Umbilical cord (tissue), 2 donors: ENCODE data around the gene WNT7B. TPM values are rescaled to one million over a fixed set of nuclear protein-coding genes. Genes with fewer than 3 reads are reported as not detected.

Source experiments
- DNase-seq: peaks from one replicate; pipeline ENCODE4 v3.0.0-alpha.2; 2015; ENCODE audit warnings: low spot score
- total RNA-seq: library from RNA; depleted of rRNA; stranded (reverse); fragments of >200 nt; gene quantifications from one replicate; pipeline ENCODE4 v1.2.3, GENCODE V29; 2014; ENCODE audit warnings: low replicate concordance; ENCODE audit not compliant: insufficient read depth

Gene WNT7B
- total RNA-seq, 1 donor from 2014 or later, result 7.2 TPM

DNA sequence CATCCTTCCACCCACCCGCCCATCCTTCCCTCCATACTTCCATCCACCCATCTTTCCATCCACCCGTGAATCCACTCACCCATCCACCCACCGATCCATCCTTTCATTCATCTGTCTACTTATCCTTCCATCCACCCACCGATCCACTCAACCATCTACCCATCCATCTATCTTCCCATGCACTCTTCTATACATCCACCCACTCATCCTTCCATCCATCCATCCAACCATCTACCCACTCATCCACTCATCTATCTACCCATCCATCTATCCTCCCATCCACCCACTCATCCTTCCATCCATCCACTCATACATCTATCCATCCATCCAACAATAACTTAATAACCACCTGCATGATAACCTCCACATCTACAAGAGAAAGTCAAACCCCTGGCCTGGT is 47.3 kb downstream of the WNT7B start:
- DNase-seq, result no peak

DNA sequence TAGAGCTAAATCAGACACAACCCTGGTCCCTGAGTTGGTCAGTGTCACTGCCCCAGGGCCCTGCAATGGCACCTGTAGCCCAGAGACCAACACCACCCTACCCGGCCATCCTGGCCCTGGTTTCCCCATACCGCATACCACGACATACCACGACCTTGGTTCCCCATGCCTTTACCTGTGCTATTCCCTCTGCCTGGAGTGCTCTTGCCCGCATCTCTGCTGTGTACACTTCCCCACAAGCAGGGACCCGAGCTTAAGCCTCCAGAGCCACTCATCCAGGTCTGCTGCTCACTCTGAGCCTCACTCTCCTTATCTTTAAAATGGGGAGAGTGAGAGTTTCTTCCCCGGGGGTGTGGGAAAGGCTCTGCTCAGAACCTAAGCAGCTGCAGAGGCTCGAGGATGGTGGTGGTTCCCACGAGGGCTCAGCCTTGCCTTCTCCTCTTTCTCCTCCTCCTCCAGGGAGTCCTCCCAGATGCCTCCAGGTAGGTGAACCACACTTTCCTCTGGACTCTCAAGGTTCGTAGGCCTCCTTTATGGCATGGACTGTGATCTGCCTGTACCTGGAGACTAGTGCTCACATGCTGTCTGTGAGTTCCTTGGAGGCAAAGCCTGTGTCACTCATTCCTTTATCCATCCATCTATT is 48.1 kb downstream of the WNT7B start:
- DNase-seq, result no peak

DNA sequence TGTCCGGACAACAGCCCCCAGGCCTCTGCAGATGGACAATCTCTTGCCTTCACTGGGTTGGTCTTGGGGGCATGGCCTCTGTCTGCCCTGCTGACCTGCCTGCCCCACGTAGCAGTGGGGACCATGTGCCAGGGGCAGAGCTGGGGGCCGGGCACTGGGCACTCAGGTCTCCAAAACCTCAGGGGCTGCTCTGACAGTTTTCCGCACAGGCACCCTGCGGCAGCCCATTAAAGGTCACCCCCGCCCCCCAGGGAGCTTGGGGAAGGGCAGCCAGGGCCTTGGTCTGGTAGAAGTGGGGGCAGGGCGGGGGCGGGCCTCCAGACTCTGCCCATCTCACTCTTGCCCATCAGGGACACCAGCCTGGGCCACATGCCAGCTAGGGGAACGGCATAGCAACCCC is 49.9 kb downstream of the WNT7B start:
- DNase-seq, result no peak

DNA sequence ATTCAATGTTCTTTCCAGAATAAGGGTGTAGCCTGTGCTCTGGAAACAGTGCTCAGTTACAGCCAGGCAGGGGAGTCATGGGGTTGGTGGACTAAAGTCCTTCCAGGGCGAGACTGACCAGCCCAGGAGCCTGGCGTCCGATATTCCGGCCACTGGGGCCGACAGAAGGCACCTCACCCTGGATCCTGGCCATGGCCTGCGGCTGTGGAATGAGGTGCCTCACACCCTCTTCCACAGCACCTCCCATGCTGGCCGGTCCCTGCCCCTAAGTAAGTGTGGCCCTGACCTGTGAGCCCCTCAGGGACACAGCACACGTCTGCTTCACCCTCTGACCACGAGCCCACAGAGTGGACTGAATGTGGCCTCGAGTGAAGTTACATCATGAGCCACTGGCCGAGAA is 50.5 kb downstream of the WNT7B start:
- no peak for DNase-seq

DNA sequence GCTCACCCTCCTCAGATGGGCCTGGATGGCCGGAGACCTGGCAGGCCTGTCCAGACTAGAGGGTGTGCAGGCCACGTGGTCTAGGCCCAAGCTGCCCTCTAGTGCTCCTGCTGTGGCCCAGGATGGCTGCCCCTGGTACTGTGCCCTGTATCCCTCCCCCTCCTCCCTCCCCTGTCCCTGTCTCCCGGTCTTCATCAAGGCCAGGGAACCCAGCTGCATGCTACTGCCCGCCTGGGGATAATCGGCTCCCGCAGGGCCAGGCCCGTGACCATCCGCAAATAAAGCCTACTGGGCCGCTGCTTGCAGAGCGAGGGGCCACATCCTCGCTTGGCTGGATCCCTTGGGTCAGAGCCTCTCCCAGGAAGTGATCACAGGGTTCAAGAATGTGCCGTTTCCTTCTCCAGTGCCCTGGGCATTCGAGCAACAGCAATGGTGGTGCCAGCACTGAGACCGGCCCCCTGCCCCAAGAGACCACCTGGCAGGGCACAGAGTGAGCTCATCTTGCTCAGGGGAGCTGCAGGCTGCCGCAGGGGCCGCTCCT is 51.1 kb downstream of the WNT7B start:
- DNase-seq, result no peak

DNA sequence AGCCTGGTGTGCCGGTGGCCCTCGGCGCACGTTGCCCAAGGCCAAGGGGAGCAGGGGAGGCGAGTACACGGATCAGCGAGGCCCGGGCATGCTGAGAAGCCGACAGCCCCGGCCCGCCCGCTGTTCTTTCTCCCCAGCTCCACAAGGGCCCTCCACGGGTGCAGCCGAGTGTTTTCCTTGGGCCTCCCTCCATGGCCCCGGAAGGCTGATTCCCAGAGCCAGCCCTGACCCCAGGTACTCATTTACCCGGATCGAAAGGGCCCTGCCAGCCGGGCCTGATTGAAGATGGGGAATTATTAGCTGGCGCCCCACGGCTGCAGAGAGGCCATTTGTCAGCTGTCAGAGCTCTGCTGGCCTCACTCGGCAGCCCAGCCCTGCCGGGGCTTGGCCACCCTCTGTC is 53.1 kb downstream of the WNT7B start:
- no peak for DNase-seq

DNA sequence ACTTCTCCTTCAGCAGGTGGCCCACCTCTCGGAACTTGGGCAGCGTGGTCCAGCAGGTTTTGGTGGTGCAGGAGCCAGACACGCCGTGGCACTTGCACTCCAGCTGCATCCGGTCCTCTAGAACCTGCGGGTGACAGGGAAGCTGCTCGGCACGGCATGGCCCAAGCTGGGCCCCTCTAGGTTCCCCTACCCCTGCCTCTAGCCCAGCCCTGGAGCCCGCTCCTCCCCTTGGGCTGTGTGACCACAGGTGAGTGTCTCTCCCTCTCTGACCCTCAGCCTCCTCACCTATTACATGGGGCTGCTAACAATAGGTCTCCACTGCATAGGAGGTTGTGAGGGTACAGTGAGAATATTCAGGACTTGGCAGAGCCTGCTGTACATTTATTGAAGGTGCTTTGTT is 53.8 kb downstream of the WNT7B start:
- DNase-seq, result no peak

DNA sequence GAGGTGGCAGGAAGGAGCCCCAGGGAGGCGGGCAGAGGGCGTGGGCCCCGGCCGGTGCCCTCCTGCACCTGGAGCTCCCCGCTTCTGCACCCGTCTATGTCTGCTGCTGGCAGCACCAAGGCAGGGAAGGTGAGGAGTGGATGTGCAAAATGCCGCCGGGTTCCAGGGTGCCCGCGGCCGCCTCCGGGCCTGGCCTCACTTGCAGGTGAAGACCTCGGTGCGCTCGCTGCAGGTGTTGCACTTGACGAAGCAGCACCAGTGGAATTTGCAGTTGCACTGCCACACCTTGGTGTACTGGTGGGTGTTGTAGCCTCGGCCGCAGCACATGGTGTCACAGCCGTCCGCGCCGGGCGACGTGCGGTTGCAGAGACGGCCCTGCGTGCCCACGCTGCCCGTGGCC is 54.3 kb downstream of the WNT7B start:
- DNase-seq, result no peak

DNA sequence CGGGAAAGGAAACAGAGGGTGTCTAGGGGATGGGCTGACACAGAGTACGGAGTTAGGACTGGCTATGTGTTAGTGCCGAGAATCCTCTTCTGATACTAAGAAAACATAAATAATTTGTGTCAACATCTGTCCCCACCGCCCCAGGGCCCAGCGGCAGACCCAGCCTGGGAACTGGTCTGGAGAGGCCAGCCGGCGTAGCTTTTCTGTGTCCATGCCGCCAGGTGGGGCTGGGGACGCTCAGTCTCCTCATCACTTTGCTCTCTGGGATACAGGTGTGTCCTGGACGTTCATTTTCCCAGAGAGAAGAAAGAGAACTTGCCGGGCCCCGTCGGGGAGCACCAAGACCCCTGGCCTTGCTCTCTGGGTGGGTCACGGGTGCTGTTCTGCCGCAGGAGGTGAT is 54.7 kb downstream of the WNT7B start:
- DNase-seq, result no peak

DNA sequence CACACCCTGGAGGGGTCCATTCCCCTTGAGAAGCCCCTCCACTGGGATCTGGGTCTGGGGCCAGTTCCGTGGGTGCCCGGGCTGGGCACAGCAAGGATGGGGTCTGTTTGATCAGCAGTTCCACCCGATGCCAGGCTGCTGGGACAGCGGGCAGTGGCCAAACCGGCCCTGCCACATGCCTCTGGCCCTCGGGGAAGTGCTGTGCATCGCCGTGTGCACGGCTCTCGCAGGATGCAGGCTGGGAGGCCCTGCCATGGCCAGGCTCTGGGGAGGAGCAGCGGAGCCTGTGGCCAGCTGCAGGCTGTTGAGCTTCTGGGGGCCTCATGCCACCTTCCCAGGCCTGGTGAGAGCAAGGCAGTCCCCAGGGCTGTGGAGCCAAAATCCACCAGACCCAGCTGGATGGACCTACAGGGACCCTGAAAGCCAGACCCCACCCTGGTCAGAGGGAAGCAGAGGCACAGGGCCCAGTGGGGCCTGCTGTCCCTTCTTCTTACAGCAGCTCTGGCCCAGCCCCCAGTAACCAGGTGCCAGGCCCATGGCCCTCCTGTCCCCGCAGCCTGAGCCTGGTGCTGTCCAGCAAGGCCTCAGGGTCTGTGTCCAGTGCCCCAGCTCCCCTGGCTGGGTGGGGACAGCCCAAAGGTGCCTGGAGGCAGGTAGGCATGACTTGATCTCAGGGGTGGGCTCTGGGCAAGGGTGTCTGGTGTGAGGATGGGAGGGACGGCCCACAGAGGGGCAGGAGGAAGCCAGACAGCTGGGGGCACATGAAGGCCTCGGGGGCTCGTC is 57.3 kb downstream of the WNT7B start:
- DNase-seq, result no peak

DNA sequence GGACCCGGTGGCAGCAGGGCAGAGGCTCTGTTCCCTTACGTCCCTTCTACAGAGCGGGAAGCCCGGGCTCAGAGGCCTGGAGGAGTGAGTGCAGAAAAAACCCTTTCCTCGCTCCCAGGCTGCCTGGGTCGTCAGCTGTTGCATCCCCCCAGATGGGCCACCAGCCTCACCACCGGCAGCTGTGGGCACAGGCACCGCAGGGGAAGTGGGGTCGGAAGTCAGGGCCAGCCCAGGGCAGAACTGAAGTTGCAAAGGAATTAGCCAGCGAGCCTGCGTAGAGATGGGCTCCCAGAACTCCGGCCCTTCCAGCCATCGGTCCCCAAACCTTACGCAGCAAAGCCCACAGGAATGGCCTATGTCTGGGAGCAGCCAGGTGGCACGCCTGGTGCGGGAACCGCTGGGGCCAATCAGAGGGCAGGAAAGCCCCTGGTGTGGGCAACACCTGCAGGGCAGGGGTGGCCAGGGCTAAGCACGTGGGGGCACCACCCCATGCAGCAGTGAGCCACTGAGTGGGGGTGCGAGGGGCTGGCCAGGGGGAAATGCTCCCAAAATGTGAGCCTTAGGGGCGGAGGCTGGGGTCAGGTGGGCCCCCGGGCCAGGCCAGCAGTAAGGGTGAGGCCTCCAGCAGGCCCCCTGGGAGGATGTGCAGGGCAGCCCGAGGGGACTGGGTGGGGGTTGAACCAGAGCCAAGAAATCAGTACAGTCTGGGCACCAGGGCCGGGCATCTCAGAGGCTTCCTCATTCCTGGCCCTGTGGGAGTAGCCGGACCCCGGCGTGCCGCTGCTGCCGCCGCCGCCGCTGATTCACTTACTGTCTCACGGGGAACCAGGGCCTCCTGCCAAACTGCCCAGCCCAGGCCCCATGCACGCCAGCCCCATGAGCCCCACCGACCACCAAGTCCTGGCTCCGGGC is 58.2 kb downstream of the WNT7B start:
- DNase-seq, result peak; percentile 12

DNA sequence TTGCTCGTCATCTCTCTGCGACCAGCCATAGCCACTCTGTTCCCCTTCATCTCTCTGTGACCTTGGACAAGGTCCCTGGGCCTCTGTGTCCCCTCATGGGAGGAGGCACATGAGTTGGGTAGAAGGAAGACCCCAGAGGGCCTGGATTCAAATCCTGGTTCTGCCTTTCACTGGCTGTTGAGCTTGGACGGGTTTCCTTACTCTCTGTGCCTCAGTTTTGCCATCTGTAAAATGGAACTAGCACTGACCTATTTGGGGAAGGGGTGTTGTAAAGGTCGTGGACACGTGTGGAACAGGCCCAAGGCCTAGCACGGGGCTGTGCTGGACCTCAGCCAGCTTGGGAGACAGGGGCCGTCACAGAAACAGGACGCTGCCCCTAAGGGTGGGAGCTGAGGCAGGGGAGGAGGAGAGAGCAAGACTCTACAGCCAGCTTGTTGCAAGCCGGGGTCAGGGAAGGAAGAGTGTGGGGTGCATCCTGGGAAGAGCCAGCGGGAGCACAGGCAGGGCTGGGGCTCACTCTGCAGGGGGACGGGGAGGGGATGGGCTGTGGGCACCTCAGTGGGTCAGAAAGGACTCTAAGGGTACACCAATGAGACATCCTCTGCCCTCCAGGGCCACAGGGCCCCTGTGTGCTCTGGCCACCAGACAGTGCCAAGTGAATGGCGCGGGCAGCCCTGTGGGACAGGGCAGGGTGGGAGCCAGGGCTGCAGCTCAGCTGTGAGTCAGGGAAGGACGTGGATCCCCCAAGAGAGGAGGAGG is 59.1 kb downstream of the WNT7B start:
- no peak for DNase-seq

DNA sequence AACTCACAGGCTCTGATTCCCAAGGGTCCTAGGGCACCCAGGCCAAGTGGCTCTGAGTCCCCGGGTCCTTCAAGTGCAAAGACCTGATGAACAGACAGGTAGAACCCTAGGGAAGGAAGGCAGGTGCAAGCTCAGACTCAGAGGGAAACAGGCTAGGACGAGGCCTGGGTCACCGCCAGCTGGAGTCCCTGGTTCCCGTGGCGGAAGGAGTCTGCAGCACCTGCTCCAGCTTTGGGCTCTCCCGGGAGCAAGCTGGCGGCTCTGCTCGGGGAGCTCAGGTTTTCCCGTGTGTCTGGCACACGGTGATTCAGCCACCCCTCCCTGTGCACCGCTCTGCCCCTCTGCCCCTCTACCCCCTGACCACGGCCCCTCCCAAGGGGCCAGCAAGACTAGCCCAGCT is 59.8 kb downstream of the WNT7B start:
- no peak for DNase-seq

DNA sequence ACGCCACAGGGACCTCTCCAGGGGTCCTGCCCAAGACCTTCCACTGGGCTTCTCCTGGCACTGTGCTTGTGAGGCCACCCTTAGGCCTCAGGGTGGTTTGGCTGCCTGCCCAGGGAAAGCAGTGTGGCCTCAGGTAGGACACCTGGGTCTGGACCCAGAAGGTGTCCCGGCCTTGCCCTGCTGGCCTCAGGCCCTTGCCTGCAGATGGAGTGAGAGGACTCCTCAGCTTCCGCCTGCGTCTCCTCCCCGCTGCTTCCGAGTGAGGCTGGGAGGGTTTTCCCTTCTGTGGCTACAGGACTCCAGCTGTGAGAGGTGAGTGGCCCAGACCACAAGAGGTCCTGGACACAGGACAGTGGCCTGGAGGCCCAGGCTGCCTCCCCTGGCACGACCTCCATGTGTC is 60.4 kb downstream of the WNT7B start:
- no peak for DNase-seq

DNA sequence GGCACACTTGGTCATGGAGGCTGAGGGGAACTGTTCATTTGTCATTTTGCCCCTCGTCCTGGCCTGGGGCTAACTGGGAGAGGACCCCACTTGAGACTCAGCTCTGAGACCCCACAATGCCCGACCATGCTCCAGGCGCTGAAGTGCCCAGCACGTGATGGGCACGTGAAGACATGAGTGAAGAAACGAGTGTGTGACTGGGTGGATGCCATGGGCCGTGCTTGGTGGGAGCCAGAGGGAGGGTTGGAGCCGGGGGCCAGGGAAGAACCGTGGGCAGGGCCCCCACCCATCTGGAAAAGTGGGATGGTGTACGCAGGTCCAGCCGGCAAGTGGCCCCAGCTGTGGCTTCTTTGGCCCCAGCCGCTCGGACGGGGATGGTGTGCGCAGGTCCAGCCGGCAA is 61.1 kb downstream of the WNT7B start:
- no peak for DNase-seq

DNA sequence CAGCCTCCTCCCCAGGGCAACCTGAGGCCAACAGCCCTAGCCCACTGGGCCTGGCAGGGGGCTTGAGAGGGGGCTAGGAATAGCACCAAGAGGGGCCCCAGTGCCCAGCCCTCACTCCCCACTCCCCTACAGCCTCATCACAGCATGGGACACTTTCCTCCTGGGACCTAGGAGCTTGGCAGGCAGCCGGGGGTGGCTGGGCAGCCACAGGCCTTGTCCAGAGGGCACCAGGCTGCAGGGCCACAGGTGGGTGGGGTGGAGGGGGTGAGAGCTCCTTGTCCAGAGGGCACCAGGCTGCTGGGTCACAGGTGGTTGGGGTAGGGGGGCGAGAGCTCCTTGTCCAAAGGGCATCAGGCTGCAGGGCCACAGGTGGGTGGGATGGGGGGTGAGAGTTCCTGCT is 61.8 kb downstream of the WNT7B start:
- no peak for DNase-seq

DNA sequence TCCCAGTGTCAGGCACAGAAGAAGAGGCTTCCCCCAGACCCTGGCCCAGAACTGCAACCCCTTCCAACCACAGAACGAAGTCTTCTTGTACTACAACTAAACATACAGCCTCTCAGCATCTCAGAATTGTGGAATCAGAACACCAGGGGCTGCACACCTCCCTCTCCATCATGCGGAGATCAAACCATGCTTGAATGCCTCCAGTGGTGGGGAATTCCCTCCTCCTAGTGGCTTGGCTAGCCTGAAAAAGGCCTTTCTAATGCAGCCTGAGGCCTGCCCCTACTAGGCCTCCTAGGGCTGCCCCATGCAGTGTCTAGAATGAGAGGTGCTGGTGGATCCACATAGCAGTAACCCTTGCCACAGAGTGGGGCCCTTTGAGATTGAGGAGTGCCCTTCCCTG is 62.7 kb downstream of the WNT7B start:
- DNase-seq, result no peak

DNA sequence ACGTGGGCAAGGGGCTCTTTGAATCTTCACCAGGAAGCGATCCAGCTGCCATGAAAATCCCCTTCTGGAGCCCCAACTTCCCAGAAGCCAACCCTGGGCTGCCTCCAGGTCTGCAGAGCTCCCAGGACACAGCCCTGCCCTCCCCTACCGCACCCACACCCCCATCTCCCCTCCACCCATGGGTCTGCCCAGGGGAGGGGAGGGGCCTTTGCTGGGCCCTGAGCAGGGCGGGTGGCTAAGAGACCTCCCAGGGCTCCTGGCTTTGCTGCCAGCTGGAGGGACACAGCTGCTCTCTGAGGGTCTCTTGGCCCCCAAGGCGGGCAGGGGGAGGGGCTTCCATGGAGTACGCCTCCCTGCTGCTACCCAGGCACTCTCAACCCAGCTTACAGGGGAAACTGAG is 64.1 kb downstream of the WNT7B start:
- no peak for DNase-seq

DNA sequence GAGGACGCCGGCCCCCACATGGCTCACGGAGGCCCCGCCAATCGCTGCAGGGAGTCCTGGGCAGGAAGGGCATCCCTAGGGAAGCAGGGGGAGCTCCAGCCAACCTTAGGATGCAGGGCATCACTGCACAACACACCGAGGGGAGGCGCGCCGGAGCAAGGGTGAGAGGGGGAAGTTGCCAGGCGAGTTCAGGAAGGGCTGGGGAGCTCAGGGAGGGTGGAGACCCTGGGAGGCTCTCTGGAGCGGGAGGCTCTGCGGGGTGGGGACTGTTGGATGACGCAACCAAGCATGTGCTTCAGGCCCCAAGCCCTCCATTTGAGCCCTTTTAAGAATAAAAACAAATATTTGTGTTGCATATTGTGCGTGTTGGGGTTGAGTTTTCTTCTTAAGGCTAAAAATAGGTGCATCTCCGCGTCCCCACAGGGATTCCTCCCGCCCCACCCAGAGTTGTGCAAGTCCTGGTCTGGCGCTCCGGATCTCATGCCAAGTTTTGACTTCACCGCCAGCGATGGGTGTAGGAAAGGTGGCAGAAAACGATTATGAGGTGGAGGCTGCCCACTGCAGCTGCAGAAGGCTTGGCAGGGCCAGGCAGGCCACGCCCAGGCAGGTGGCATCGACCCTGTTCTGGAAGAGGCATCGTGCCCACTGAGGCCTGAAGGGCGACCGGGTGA is 65.2 kb downstream of the WNT7B start:
- no peak for DNase-seq

DNA sequence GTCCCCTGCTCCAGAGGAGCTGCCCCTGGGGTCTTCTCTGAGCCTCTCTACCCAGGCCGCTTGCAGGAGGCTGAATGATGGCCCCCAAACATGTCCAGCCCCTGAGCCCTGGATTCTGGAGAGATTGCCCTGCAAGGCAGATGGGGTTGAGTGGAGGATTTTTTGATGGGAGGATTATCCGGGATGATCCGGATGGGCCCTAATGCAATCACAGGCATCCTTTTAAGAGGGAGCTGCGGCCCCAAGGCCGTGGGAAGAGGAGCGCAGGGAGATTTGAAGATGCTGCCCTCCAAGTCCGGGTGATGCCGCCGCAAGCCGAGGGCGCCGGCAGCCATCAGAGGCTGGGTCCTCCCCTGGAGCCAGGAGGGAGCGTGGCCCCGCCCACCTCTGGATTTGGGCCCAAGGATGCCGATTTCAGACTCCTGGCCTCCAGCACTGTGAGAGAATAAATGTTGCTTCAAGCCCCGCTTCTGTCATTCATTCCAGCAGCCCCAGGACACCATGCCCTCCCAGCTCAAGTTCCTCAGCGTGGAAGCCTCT is 66.0 kb downstream of the WNT7B start:
- no peak for DNase-seq

DNA sequence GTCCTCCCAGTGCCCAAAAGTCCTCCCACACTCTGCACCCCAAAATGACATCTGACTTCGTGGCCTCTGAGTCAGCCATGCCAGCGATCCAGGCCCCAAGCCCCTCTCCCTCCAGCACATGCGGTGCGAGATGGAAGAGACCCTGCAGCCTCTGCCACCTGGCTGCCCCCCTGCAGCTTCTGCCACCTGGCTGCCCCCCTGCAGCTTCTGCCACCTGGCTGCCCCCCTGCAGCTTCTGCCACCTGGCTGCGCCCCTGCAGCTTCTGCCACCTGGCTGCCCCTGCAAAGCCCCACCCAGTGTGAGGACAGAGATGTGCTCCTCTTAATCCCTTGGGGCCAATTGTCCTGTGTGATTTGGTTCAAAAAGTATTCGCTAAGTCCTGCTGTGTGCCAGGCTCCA is 68.0 kb downstream of the WNT7B start:
- no peak for DNase-seq
